HAP-1 (cell line): Measurements from ENCODE around the gene PGC.

Source experiments
- DNase-seq, 2 experiments: peaks; one replicate each; pipeline ENCODE4 v3.0.0-alpha.2; 2016 to 2020; ENCODE audit warnings: low spot score in 2 of 2
- H3K27me3 ChIP-seq: fragments of 250-450 bp; sonication (Bioruptor Pico); 2 replicates; pipeline ENCODE4 v1.5.1; 2020; ENCODE audit warnings: low read depth, mild to moderate bottlenecking, moderate library complexity
- H3K36me3 ChIP-seq: fragments of 250-450 bp; sonication (Bioruptor Pico); replicated peaks from 2 replicates; pipeline ENCODE4 v1.5.1; 2020; ENCODE audit warnings: mild to moderate bottlenecking
- H3K4me1 ChIP-seq: fragments of 250-450 bp; sonication (Bioruptor Pico); 2 replicates; pipeline ENCODE4 v1.5.1; 2020; ENCODE audit warnings: mild to moderate bottlenecking
- H3K4me3 ChIP-seq: fragments of 250-450 bp; sonication (Bioruptor Pico); 2 replicates; pipeline ENCODE4 v1.5.1; 2020; ENCODE audit warnings: mild to moderate bottlenecking, moderate library complexity
- H3K9me3 ChIP-seq: fragments of 250-450 bp; sonication (Bioruptor Pico); 2 replicates; pipeline ENCODE4 v1.5.1; 2020; ENCODE audit warnings: mild to moderate bottlenecking, moderate library complexity
- in situ Hi-C: fragments of 300-500 bp; cut with MboI; formaldehyde crosslinking; loops from 3 replicates; pipeline ENCODE4 v1.14.3; 2020; ENCODE audit warnings: low sequenced_read_pairs, inconsistent platforms, mixed read lengths

The PGC gene

DNA sequence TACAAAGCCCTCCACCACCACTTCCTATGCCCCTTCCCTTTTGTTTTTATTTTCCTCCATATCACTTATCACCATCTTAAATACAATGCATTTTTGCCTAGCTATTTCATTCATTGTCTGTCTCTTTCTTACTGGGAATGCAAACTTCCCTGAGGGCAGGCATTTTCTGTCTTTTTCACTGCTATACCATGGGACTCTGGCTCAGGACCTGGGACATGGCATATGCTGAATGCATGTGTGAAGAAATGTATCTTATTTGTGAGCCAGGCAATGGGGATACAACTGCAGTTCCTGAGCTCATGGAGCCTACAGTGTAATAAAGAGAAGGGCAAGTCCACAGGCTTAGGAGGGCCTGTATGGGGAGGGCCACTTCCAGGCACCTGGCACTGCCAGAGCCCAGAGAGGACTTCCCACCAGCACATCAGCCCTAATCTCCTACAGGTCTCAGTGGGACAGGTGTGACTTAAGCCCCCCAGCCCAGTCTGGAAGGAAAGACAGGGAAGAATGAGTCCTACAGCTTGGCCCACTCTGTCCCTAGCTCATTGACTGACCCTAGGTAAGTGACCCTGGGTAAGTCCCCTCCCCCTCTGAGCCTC, 55.0 kb downstream of the PGC start:
- Histone ChIP-seq H3K4me3 (no peak overlapping the region), H3K27me3 (no peaks in the 10 kb centered on the region), H3K36me3 (no peaks in the 10 kb centered on the region), H3K4me1 (no peaks in the 10 kb centered on the region), H3K9me3 (no peaks in the 10 kb centered on the region)
- DNase-seq, result no peak
- in situ Hi-C loops, result no loop called here

- Histone ChIP-seq H3K4me3 (no peak overlapping the region), H3K27me3 (no peaks in the 10 kb centered on the region), H3K36me3 (no peaks in the 10 kb centered on the region), H3K9me3 (no peaks in the 10 kb centered on the region), H3K4me1 (no peaks in the 10 kb centered on the region)
- in situ Hi-C loops, result no loop called here
- DNase-seq, result no peak
Measured at GRCh38 chr6:41691426-41692079, 55.6 kb downstream of the PGC start.

GRCh38 chr6:41690541-41691330, 56.5 kb downstream of the PGC start:
- no peak for DNase-seq
- H3K4me3 ChIP-seq, result no peak overlapping the region
- no peaks in the 10 kb centered on the region for H3K27me3 ChIP-seq
- no peaks in the 10 kb centered on the region for H3K4me1 ChIP-seq
- H3K36me3 ChIP-seq, result no peaks in the 10 kb centered on the region
- in situ Hi-C loops, result no loop called here
- H3K9me3 ChIP-seq, result no peaks in the 10 kb centered on the region

GRCh38 chr6:41689171-41690008, 57.8 kb downstream of the PGC start:
- DNase-seq, result no peak
- H3K36me3 ChIP-seq, result no peaks in the 10 kb centered on the region
- in situ Hi-C loops, result no loop called here
- no peaks in the 10 kb centered on the region for H3K4me1 ChIP-seq
- H3K4me3 ChIP-seq, result no peak overlapping the region
- H3K27me3 ChIP-seq, result no peaks in the 10 kb centered on the region
- H3K9me3 ChIP-seq, result no peaks in the 10 kb centered on the region

DNA sequence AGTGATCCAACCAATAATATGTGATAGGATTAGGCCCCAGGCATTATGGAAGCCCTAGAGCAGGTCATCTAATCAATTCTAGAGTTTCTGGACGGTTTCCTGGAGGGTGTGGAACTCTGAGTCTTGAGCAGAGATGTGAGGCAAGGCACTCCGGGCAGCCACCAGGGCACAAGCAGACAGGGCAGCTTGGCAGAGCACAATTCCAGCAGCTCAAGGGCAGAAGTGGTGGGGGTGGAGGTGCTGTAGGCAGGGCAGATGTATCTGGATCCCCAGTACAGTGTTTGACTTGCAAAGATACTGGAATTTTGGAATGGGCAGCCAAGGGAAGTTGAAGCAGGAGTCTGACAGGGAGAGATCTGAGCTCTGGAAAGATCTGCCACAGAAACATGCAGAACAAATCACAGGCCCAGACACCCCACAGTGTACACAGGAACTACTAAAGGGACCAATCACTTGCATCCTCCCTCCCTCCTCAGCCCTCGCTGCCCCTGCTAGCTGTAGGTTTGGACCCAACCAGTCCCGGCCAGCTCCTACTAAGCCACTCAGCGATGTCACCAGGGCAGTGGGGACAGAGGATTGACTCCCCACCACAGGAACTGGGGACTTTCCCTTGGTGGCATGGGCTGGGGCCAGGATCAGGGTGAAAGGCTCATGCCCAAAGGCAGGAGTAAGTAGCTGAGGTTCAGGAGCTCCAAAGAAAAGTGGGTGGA, 58.8 kb downstream of the PGC start:
- no peak for DNase-seq
- no peaks in the 10 kb centered on the region for H3K4me1 ChIP-seq
- H3K4me3 ChIP-seq, result no peak overlapping the region
- no peaks in the 10 kb centered on the region for H3K36me3 ChIP-seq
- in situ Hi-C loops, result no loop called here
- no peaks in the 10 kb centered on the region for H3K9me3 ChIP-seq
- no peaks in the 10 kb centered on the region for H3K27me3 ChIP-seq

DNA sequence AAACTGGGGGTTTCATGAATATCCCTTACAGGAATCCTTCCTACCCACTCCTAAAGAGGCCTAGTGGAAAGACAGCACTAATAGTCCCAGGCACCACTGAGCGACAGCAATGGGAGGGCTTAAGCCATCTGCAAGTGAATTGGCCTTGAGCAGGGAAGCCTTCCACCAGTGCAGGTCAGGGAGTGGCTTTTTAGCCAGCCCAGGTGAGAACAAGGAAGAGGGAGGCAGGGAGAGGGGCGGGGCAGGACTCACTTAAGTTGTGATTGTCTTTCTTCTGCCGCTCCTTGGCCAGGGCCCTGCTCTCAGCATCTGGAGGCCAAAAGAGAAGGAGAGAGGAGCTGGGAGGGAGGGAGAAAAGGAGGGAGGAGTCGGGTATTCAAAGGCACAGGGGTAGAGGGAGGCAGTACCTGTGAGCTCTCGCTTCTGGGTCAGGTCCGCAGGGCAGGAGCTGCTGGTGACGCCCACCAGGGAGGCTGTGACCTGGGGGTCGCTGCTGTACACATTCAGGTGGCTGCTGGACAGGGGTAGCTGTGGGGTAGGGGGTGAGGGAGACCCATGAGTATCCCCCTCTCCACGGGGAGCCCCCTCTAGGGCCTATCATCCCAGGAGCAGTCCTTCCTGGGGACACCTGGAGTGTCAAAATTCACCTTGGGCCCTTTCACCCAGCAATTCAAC, 59.6 kb downstream of the PGC start:
- H3K36me3 ChIP-seq, result no peaks in the 10 kb centered on the region
- H3K27me3 ChIP-seq, result no peaks in the 10 kb centered on the region
- no peaks in the 10 kb centered on the region for H3K4me1 ChIP-seq
- no peak overlapping the region for H3K4me3 ChIP-seq
- H3K9me3 ChIP-seq, result no peaks in the 10 kb centered on the region
- in situ Hi-C loops, result no loop called here
- DNase-seq, result no peak
